Osteoblast (primary cell): ENCODE data around the gene TBC1D19. TPM values are rescaled to one million over a fixed set of nuclear protein-coding genes. Genes with fewer than 3 reads are reported as not detected.
"Not testable (repeated sequence)": the region's sequence is repeated elsewhere in the genome, so short reads cannot be mapped to it uniquely, and the experiment has no call there.

Source experiments
- DNase-seq: peaks from one replicate; pipeline ENCODE4 v3.0.0; 2011; ENCODE audit warnings: low spot score, mixed read lengths; ENCODE audit not compliant: insufficient read length; ENCODE audit errors: missing footprints
- H2AFZ ChIP-seq: 2 replicates; pipeline ENCODE4 v1.6.0; 2011; ENCODE audit warnings: mild to moderate bottlenecking, low read length
- H3K27ac ChIP-seq: 2 replicates; pipeline ENCODE4 v1.5.1; 2011; ENCODE audit warnings: mild to moderate bottlenecking, low read depth, low read length, moderate library complexity
- H3K27me3 ChIP-seq: 2 replicates; pipeline ENCODE4 v1.6.0; 2012; ENCODE audit warnings: mild to moderate bottlenecking, control low read depth, inconsistent platforms, low read length, moderate library complexity; ENCODE audit not compliant: insufficient read depth
- H3K36me3 ChIP-seq: 2 replicates; pipeline ENCODE4 v1.5.1; 2011; ENCODE audit warnings: mild to moderate bottlenecking, low read length, control low read depth, moderate library complexity; ENCODE audit not compliant: insufficient read depth
- H3K4me1 ChIP-seq: 2 replicates; pipeline ENCODE4 v1.5.1; 2011; ENCODE audit warnings: mild to moderate bottlenecking, low read length, control low read depth, moderate library complexity; ENCODE audit not compliant: insufficient read depth
- H3K4me2 ChIP-seq: 2 replicates; pipeline ENCODE4 v1.6.0; 2011; ENCODE audit warnings: mild to moderate bottlenecking, low read length; ENCODE audit not compliant: insufficient read depth
- H3K4me3 ChIP-seq: fragments of 200-600 bp; sonication (generic); 3 replicates; pipeline ENCODE4 v1.5.1; 2012; ENCODE audit warnings: mild to moderate bottlenecking, low read length, inconsistent platforms; ENCODE audit not compliant: insufficient read depth
- H3K79me2 ChIP-seq: 2 replicates; pipeline ENCODE4 v1.6.0; 2012; ENCODE audit warnings: mild to moderate bottlenecking, low read length, control low read depth, inconsistent platforms; ENCODE audit not compliant: insufficient read depth
- H3K9me3 ChIP-seq: 2 replicates; pipeline ENCODE4 v1.5.1; 2011; ENCODE audit warnings: low read depth, low read length, control low read depth
- H4K20me1 ChIP-seq: 2 replicates; pipeline ENCODE4 v1.6.0; 2012; ENCODE audit warnings: mild to moderate bottlenecking, low read length, control low read depth; ENCODE audit not compliant: insufficient read depth
- total RNA-seq: library from RNA; depleted of rRNA; stranded (reverse); fragments of >200 nt; gene quantifications from 2 replicates; pipeline ENCODE4 v1.2.3, GENCODE V29; 2012
- TF ChIP-seq, protein P1 (sequence below): IDR thresholded peaks from 2 replicates; pipeline ENCODE4 v1.5.1; 2011; ENCODE audit warnings: mild to moderate bottlenecking, low read depth, low read length, moderate library complexity; ENCODE audit errors: extremely low read depth

The TBC1D19 gene
- total RNA-seq, 1 donor: 56.1 TPM

DNA sequence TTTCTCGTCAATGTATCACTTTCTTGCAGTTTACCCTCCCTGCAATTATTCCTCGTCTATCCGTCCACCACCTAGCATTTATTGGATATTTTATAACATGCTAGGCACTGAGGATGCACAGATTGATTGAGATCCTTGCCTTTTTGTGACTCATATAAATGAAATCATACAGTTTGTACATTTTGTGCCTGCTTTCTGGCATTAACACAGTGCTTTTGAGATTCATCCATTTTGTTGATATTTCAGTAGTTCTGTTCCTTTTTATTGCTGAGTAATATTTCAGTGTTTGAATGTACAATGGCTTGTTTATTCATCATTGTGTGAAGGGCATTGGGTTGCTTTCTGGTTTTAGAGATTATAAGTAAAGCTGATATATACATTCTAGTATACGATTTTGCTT, 841 bp downstream of the TBC1D19 start:
- H3K9me3 ChIP-seq: no peaks in the 10 kb centered on the region
- H3K4me1 ChIP-seq: peaks cover 27% of the 10 kb centered on the region
- no peak for DNase-seq
- no peaks in the 10 kb centered on the region for H4K20me1 ChIP-seq
- H3K27me3 ChIP-seq: no peaks in the 10 kb centered on the region
- H3K27ac ChIP-seq: peak overlapping the region; percentile 86
- TF ChIP-seq, protein P1, sequence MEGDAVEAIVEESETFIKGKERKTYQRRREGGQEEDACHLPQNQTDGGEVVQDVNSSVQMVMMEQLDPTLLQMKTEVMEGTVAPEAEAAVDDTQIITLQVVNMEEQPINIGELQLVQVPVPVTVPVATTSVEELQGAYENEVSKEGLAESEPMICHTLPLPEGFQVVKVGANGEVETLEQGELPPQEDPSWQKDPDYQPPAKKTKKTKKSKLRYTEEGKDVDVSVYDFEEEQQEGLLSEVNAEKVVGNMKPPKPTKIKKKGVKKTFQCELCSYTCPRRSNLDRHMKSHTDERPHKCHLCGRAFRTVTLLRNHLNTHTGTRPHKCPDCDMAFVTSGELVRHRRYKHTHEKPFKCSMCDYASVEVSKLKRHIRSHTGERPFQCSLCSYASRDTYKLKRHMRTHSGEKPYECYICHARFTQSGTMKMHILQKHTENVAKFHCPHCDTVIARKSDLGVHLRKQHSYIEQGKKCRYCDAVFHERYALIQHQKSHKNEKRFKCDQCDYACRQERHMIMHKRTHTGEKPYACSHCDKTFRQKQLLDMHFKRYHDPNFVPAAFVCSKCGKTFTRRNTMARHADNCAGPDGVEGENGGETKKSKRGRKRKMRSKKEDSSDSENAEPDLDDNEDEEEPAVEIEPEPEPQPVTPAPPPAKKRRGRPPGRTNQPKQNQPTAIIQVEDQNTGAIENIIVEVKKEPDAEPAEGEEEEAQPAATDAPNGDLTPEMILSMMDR: no peak
- peak overlapping the region; percentile 100 for H3K4me2 ChIP-seq
- H3K36me3 ChIP-seq: no peaks in the 10 kb centered on the region
- peak overlapping the region; percentile 100 for H2AFZ ChIP-seq
- peaks cover 54% of the 10 kb centered on the region for H3K79me2 ChIP-seq
- H3K4me3 ChIP-seq: peak overlapping the region; percentile 99

DNA sequence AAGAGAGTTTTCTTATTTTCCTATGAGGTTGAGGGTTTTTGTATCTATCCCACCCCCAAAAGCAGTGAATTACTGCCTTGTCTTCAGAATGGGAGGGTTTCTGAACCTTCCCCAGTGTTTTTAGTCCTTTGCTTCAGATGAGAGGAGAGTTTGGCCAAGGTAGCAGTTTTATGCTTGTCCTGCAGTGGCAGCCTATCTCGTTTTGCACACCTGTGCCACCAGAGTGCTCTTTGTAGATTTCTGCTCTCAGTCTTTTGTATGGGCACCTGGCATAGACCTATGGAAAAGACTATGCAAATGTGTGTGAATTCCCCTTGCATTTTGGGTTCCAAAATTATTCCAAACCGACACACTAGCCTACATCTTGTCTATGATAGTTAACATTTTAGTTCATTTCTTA, 5.8 kb downstream of the TBC1D19 start:
- Histone ChIP-seq H3K27ac (no peak overlapping the region), H4K20me1 (no peaks in the 10 kb centered on the region), H3K4me3 (no peak overlapping the region), H3K4me1 (peaks cover 21% of the 10 kb centered on the region), H3K27me3 (no peaks in the 10 kb centered on the region), H3K4me2 (no peak overlapping the region), H3K79me2 (peaks cover 65% of the 10 kb centered on the region), H3K9me3 (no peaks in the 10 kb centered on the region), H3K36me3 (no peaks in the 10 kb centered on the region), H2AFZ (no peak overlapping the region)
- TF ChIP-seq, protein P1: no peak
- peak; percentile 27 for DNase-seq

DNA sequence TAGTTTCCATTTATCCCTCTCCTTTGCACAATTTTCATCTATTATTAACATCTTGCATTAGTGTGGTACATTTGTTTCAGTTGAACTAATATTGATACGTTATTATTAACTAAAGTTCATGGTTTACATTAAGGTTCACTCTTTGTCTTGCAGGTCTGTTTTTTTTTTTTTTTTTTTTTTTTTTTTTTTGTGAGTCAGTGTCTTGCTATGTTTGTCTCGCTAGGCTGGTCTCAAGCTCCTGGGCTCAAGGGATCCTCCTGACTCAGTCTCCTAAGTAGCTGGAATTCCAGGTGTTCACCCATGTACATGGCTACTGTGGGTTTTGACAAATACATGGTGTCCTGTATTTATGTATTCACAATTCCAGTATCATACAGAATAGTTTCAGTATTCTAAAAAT, 6.8 kb downstream of the TBC1D19 start:
- H4K20me1 ChIP-seq: no peaks in the 10 kb centered on the region
- H3K4me2 ChIP-seq: no peak overlapping the region
- H2AFZ ChIP-seq: no peak overlapping the region
- H3K27me3 ChIP-seq: no peaks in the 10 kb centered on the region
- H3K4me1 ChIP-seq: peaks cover 15% of the 10 kb centered on the region
- H3K36me3 ChIP-seq: no peaks in the 10 kb centered on the region
- no peak overlapping the region for H3K4me3 ChIP-seq
- peaks cover 65% of the 10 kb centered on the region for H3K79me2 ChIP-seq
- no peak overlapping the region for H3K27ac ChIP-seq
- DNase-seq: no peak
- no peaks in the 10 kb centered on the region for H3K9me3 ChIP-seq
- TF ChIP-seq, protein P1: no peak

DNA sequence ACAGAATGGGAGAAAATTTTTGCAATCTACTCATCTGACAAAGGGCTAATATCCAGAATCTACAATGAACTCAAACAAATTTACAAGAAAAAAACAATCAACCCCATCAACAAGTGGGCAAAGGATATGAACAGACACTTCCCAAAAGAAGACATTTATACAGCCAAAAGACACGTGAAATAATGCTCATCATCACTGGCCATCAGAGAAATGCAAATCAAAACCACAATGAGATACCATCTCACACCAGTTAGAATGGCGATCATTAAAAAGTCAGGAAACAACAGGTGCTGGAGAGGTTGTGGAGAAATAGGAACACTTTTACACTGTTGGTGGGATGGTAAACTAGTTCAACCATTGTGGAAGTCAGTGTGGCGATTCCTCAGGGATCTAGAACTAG, 9.7 kb downstream of the TBC1D19 start:
- not testable (repeated sequence) for H3K27me3 ChIP-seq, H2AFZ ChIP-seq, H3K4me3 ChIP-seq, H3K27ac ChIP-seq, H3K36me3 ChIP-seq, H3K9me3 ChIP-seq, DNase-seq, H4K20me1 ChIP-seq, H3K4me2 ChIP-seq
- peaks cover 57% of the 10 kb centered on the region for H3K79me2 ChIP-seq
- H3K4me1 ChIP-seq: peaks cover 12% of the 10 kb centered on the region

DNA sequence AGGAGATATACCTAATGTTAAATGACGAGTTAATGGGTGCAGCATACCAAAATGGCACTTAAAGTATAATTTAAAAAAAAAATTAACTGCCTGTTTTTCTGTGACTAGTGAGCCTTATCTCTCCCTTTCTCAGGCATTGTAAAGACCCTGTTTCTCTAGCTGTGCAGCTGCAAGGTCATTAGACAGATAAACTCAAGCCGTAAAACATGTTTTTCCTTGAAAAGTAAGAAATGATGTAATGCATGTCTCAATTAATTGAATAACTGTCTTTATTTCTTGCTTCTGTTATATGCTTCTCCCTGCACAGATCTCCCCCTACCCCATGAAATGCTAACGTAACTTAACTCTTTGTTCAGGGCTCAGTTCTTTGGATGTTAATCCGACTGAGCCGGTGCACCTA, 10.5 kb downstream of the TBC1D19 start:
- Histone ChIP-seq H3K4me3 (no peak overlapping the region), H3K9me3 (no peaks in the 10 kb centered on the region), H3K4me2 (no peak overlapping the region), H3K27ac (no peak overlapping the region), H3K27me3 (no peaks in the 10 kb centered on the region), H3K79me2 (peaks cover 53% of the 10 kb centered on the region), H3K4me1 (peaks cover 10% of the 10 kb centered on the region), H3K36me3 (no peaks in the 10 kb centered on the region), H2AFZ (no peak overlapping the region), H4K20me1 (no peaks in the 10 kb centered on the region)
- TF ChIP-seq, protein P1: no peak
- DNase-seq: no peak
